Right kidney (tissue), 1 donor: ENCODE data around the gene KANSL3.
"Not testable (repeated sequence)": the region's sequence is repeated elsewhere in the genome, so short reads cannot be mapped to it uniquely, and the experiment has no call there.

Experiments used
- DNase-seq: peaks from one replicate; pipeline ENCODE4 v3.0.0-alpha.2; 2016

The KANSL3 gene

GRCh38 chr2:96656540-96656939 is 18.4 kb upstream of the KANSL3 start:
- no peak for DNase-seq

DNA sequence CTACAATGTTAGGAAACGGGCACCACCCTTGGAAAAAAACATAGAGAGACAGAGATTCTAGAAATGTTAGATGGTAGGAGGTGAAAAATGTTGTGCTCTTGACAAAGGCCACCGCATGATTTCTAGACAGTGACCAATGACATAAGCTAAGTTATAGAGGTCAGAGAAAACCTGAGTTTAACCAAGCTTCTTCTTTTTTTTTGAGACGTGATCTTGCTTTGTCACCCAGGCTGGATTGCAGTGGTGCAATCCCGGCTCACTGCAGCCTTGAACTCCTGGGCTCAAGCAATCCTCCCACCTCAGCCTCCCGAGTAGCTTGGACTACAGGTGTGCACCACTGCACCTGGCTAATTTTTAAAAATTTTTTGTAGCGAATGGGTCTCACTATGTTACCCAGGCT is 17.4 kb upstream of the KANSL3 start:
- no peak for DNase-seq

- not testable (repeated sequence) for DNase-seq
Observed at GRCh38 chr2:96654791-96655190, 16.7 kb upstream of the KANSL3 start.

GRCh38 chr2:96651793-96652192 is 13.7 kb upstream of the KANSL3 start:
- no peak for DNase-seq

DNA sequence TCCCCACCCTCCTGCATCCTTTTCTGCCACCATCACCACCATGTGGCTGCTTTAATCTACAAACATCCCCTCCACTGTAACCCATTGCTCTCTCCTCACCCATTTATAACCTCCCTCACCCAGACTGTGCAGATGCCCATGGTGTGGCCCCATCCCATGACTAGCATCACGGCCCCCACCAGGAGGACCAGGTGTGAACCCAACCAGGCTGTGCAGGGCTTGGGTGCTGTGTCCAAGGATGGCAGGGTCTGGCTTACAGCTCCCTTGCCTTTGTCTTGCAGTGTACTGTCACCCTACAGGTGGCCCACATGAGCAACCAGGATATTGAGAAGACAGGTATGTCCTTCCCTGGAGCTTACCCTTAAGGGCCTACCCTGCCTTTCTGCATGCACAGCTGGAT is 11.2 kb upstream of the KANSL3 start:
- no peak for DNase-seq

DNA sequence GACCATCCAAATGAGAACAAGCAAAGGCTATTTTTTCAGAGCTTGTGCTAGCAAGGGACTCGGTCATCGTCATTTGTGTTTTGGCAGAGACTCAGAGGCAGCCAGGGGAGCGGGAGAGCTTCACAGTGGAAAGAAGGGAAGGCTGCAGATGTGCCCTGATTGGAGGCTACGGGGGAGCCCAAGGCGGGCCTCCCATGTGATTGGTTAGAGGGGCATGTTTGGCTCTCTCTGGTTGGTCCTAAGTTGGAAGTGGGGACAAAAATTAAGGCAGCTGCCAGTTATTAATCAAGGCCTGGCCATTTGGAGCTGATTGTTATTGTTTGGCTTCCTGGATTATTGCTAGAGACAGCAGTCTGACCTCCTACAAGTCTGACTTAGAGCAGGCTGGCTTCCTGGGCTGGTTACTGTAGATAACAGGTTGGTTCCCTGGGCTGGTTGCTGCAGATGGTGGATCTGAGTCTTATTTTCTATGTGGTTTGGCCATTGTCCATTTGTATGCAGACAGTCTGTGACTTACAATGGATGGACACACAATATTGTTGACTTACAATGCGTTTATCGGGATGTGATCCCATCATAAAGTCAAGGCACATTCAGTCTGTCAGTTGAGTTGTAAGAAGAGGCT is 10.3 kb upstream of the KANSL3 start:
- no peak for DNase-seq

DNA sequence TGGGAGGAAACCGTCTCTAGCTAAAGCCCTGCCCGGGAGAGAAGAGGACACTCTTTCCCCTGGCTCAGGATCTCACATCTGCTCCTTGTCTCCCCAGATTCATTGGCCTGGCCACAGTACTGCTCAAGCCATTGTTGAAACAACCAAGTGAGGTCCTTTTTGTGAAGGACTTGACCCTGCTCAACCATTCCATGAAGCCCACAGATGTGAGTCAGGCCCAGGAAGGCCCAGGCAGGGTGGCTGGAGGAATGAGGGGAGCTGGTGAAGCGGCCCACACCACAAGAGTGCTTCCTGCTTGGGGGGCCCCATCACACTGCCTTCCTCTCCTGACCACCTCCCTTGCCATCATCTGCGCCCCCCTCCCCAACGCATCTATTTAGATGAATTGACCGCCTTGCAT is 9.6 kb upstream of the KANSL3 start:
- DNase-seq = no peak

DNA sequence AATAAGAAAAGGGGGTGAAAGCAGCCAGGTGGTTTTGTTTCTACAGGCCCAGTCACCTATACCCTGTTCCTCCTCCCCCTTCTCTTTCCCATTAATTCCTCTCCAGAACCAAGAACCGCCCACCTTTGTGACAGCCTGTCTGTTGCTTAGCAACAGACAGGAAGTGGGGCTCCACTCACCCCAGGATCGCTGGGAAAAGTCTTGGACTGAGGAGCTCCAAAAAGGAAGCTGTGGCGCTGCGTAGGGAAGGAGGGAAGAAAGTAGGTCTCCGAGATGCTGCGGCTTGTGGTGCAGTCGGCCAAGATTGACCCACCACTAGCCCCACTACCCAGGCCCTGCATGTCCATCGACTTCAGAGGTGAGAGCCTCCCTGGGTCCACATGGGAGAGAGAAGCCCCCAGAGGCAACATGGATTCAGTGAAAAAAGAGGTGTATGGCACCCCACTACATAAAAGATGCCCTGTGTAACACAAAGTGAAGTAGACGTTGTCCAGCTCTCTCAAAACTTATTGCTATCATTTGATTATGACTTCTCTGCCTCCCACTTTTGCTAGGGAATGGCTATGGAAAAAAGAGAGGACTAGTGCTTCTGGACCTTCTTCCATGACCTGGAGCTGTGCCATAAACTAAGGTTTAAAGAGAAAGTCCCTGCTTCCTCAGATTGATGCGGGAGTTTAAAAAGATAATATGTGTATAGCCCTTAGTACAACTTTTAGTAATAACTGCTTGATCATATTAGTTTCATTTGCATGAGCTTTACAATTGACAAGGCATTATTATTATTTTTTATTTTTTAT is 4.7 kb upstream of the KANSL3 start, which contains the start of gene FER1L5:
Gene FER1L5, plus strand, starts transcription at position 201 of the 797 bp plus-strand sequence. Its CDS starts 73 bp downstream, at position 274.
- DNase-seq = peak; percentile 68

DNA sequence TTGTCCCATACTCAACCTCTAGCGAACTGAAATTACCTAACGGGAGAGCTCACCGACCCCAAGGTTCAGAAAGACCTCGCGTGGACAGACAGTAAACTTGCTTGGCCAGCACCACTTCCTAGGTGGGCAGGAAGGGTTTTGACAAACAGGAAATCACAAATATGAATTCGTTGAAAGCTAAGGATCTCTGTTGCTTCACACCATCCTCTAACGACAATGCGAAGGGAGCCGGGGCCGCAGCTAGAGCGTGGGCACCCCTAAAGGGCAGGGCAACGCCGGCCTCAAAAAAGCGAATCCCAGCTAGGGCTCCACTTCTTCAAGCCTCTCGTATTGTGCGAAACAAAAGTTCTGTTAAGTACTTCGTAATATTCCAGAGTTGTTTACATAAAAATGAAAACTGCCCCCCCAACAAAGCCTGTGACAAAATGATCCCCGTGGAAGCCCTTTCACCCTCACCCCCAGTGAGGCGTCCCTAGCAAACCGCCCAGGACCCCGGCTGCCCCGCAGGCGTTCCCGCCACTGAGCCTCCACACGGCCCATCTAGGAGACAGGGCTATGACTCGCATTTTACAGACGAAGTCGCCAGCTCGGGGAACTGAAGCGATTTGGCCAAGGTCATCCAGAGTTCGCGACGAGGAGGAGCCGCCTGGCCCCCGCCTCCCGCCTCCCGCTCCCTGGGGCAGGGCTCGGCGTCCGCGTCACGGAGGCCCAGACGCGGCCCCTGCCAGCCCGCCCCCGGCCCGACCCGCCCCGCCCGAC is 548 bp downstream of the KANSL3 start:
- DNase-seq = peak; percentile 81

GRCh38 chr2:96636551-96637171 is 1.5 kb downstream of the KANSL3 start:
- DNase-seq = peak; percentile 11

- no peak for DNase-seq
Observed at GRCh38 chr2:96633641-96634040, 4.5 kb downstream of the KANSL3 start.

GRCh38 chr2:96631804-96632435 is 6.2 kb downstream of the KANSL3 start:
- no peak for DNase-seq

GRCh38 chr2:96626553-96626942 is 11.6 kb downstream of the KANSL3 start:
- no peak for DNase-seq

GRCh38 chr2:96625571-96626552 is 12.2 kb downstream of the KANSL3 start:
- no peak for DNase-seq

GRCh38 chr2:96623116-96623515 is 15.0 kb downstream of the KANSL3 start:
- DNase-seq = no peak

DNA sequence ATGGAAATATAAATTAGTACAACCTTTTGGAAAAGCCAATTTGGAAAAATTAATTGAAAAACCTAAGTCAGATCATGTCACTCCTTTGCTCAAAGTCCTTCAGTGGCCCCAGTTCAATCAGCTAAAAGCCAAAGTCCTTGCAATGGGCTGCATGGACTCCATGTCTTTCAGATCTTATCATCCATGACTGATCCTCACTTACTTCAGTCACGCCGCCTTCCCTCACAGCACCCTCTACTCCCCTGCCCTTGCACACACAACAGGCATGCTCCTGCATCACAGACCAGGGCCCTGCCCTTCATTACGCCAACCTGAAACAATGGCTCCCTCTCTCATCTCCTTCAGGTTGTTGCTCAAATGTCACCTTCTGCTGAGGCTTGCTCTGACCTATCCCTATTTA is 15.6 kb downstream of the KANSL3 start:
- DNase-seq = no peak

GRCh38 chr2:96618596-96619283 is 19.4 kb downstream of the KANSL3 start:
- DNase-seq = no peak

DNA sequence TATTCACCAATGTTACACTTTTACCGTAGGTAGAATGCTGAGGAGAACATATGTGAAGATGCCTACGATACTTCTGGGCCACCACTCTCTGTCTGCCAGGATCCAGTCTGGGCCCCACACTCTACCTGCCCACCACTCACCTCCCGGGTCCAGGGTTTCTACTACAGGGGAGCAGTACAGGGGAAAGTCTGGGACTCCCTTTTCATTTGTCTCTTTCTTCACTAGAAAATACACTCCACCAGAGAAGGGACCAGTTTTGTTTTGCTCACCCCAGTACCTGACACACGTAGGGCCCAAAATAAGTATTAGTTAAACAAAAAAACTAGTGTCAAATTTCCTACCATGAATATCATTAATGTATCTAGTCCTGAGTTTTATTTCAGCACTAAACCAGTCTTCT is 21.1 kb downstream of the KANSL3 start:
- DNase-seq = no peak

DNA sequence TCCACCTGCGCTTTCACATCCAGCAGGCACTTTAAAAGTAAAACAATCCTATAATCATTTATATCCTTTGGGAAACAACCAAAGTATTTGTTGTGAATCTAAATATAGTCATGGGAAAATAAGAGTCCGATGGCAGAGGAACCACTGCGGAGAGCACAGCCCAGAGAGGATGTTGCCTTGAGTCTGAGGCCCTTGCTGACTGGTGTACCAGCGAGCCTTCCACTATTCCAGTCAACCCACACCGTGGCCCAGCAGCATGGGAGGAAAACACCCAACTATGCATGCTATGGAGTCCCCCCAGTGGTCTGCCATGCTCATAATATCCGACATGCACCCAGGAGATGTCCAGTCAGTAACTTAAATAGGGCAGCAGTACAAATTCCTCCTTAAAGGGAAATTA is 21.6 kb downstream of the KANSL3 start:
- no peak for DNase-seq

DNA sequence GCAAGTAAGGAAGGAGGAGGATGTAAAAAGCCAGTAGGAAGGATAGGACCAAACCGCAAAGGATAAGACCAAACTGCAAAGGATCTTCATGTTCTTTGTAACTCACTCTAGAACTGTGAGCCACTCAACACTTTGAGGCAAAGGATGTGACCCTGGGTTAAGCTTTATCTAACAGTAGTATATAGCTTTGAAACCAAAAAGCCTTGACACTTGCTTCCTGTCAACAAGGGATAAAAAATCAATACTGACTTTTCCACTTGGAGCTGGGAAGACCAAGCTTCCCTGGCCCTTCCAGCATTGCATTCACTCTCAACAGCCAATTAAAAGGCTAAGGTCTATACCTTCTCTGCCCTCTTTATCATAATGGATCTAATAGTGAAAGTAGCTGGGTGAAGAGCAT is 22.0 kb downstream of the KANSL3 start:
- no peak for DNase-seq
